Tibial nerve (tissue), 4 donors: ENCODE data around the gene AKAP8L. TPM values are rescaled to one million over a fixed set of nuclear protein-coding genes. Genes with fewer than 3 reads are reported as not detected.

Experiments
- DNase-seq, 2 donors: peaks; one replicate each; pipeline ENCODE4 v3.0.0-alpha.2; 2019; ENCODE audit warnings: low spot score in 2 of 2
- H3K27ac ChIP-seq, 4 donors: fragments of 200-600 bp; sonication (generic) in 3 of 4; one replicate each; pipeline ENCODE4 v1.5.1; 2017 to 2019; ENCODE audit warnings: mild to moderate bottlenecking in 1 of 4
- H3K27me3 ChIP-seq, 2 donors: fragments of 200-600 bp; sonication (generic) in 1 of 2; one replicate each; pipeline versions ENCODE4 v1.5.1 to v1.6.0; 2017 to 2019
- H3K36me3 ChIP-seq, 3 donors: fragments of 200-600 bp; sonication (generic); one replicate each; pipeline ENCODE4 v1.5.1; 2018 to 2019
- H3K4me1 ChIP-seq, 4 donors: fragments of 200-600 bp; sonication (generic) in 3 of 4; one replicate each; pipeline ENCODE4 v1.5.1; 2017 to 2019
- H3K4me3 ChIP-seq, 4 donors: fragments of 200-600 bp; sonication (generic) in 3 of 4; one replicate each; pipeline ENCODE4 v1.5.1; 2017 to 2019; ENCODE audit warnings: mild to moderate bottlenecking in 1 of 4, moderate library complexity in 1 of 4
- H3K9me3 ChIP-seq, 4 donors: fragments of 200-600 bp; sonication (generic) in 3 of 4; one replicate each; pipeline ENCODE4 v1.5.1; 2017 to 2019
- CTCF ChIP-seq, 5 experiments: fragments of 200-600 bp in 3 of 5; fragments of 450-650 bp in 2 of 5; sonication (generic) in 3 of 5; IDR thresholded peaks; one replicate each; pipeline ENCODE4 v1.5.1; 2016 to 2019; ENCODE audit warnings: antibody characterized with exemption in 5 of 5, mild to moderate bottlenecking in 3 of 5, moderate library complexity in 2 of 5
- EP300 ChIP-seq, 2 donors: sonication (generic); formaldehyde crosslinking; IDR thresholded peaks; one replicate each; pipeline ENCODE4 v1.6.1; 2017; ENCODE audit warnings: antibody characterized with exemption in 2 of 2, mild to moderate bottlenecking in 1 of 2
- POLR2A ChIP-seq, 2 donors: fragments of 450-650 bp; IDR thresholded peaks; one replicate each; pipeline ENCODE4 v1.6.1; 2017; ENCODE audit warnings: antibody characterized with exemption in 2 of 2, mild to moderate bottlenecking in 2 of 2, moderate library complexity in 2 of 2
- WGBS, 2 donors: methylation state at CpG; one replicate each; pipeline ENCODE4 v1.1.5; 2018; 5-methylcytosine and 5-hydroxymethylcytosine counted together
- total RNA-seq, 4 donors: library from RNA; depleted of rRNA; stranded (reverse); fragments of >200 nt; gene quantifications; one replicate each; pipeline ENCODE4 v1.1.0, GENCODE V29; 2016

The AKAP8L gene
- total RNA-seq, 4 donors from 2014 or later: 170 to 248 (median 183) TPM

DNA sequence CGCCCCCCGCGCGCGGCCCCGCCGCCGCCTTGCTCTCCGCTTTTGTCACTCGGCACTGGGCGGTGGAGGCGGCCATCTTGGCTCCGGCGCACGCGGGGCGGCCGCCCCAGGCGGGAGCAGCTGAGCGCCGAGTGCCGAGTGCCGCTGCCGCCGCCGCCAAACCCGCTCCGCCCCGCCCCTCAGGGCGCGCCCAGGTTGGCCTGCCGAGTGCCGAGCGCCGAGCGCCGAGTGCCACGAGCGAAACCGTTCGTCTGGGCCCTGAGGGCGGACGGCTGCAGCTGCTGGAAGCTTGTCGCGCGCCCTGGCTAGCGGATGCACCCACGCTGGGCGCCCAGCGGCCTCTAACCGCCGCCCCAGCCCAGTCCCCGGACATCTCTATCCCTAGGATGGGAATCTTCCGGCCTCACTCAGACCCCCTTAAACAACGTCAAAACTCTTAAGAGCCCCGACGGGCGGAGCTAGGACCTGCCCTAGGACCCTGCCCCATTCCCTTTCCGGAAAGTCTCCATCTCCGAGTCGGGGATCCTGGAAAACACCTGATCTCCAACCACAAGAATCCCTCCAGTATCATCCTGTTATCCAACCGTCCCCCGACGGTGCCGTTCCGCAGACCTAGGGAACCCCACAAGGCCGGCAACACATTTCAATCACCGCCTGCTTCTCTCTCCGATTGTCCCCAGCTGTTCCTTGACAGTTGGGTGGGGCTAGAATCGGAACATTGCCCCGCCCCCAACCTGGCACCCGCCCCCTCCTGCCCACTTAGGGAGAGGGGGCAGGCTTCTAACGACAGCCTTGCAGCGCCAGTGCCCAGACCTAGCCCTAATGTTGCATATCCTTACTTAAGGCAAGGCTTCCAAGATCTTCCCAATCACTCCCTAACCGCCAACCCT is 14.1 kb upstream of the AKAP8L start:
- peak overlapping the region; percentile 50 to 96 (median 83) for H3K4me3 ChIP-seq
- H3K27ac ChIP-seq: peak overlapping the region; percentile 28 to 89 (median 86)
- TF ChIP-seq EP300 (IDR thresholded peaks at IDR 0.05) (peak in 1 of 2 donors; percentile 51), CTCF (IDR thresholded peaks at IDR 0.05) (peak in 2 of 5 experiments; percentile 22 to 33), POLR2A (IDR thresholded peaks at IDR 0.05) (peak in 1 of 2 donors; percentile 37)
- 2% methylated on average over 20 to 70 of the region's 75 CpGs for WGBS, 2 donors
- H3K36me3 ChIP-seq: peaks cover 0 to 38% (median 4%) of the 10 kb centered on the region in 3 donors
- peaks cover 0 to 45% (median 20%) of the 10 kb centered on the region in 4 donors for H3K4me1 ChIP-seq
- no peaks in the 10 kb centered on the region for H3K27me3 ChIP-seq
- peak; percentile 76 to 78 for DNase-seq
- H3K9me3 ChIP-seq: no peaks in the 10 kb centered on the region

GRCh38 chr19:15432018-15432494 is 13.3 kb upstream of the AKAP8L start:
- H3K4me3 ChIP-seq: peak overlapping the region; percentile 73 to 96 (median 76)
- peak overlapping the region; percentile 54 to 86 (median 78) for H3K27ac ChIP-seq
- no peaks in the 10 kb centered on the region for H3K27me3 ChIP-seq
- H3K36me3 ChIP-seq: peaks cover 0 to 38% (median 9%) of the 10 kb centered on the region in 3 donors
- TF ChIP-seq CTCF (IDR thresholded peaks at IDR 0.05) (no peak), EP300 (IDR thresholded peaks at IDR 0.05) (no peak), POLR2A (IDR thresholded peaks at IDR 0.05) (no peak)
- WGBS, 2 donors: 0% methylated on average over 21 to 23 of the region's 44 CpGs
- DNase-seq: no peak
- H3K4me1 ChIP-seq: peaks cover 0 to 45% (median 20%) of the 10 kb centered on the region in 4 donors
- H3K9me3 ChIP-seq: no peaks in the 10 kb centered on the region

- no peaks in the 10 kb centered on the region for H3K9me3 ChIP-seq
- H3K27ac ChIP-seq: peak overlapping the region in 3 of 4 donors; percentile 77 to 86 (median 78)
- no peak for DNase-seq
- H3K36me3 ChIP-seq: peaks cover 0 to 38% (median 15%) of the 10 kb centered on the region in 3 donors
- 11 to 23% methylated on average over 7 of the region's 7 CpGs for WGBS, 2 donors
- H3K4me3 ChIP-seq: peak overlapping the region; percentile 73 to 96 (median 76)
- H3K4me1 ChIP-seq: peaks cover 0 to 45% (median 20%) of the 10 kb centered on the region in 4 donors
- no peak for TF ChIP-seq EP300 (IDR thresholded peaks at IDR 0.05)
- no peak for TF ChIP-seq POLR2A (IDR thresholded peaks at IDR 0.05)
- TF ChIP-seq CTCF (IDR thresholded peaks at IDR 0.05): no peak
- no peaks in the 10 kb centered on the region for H3K27me3 ChIP-seq
Measured at GRCh38 chr19:15431396-15432017, 12.7 kb upstream of the AKAP8L start.

- 82 to 89% methylated on average over 9 of the region's 10 CpGs for WGBS, 2 donors
- Histone ChIP-seq H3K27ac (no peak overlapping the region), H3K9me3 (no peaks in the 10 kb centered on the region), H3K27me3 (no peaks in the 10 kb centered on the region), H3K4me3 (peak overlapping the region in 1 of 4 donors; percentile 96), H3K4me1 (peaks cover 0 to 45% (median 20%) of the 10 kb centered on the region in 4 donors), H3K36me3 (peaks cover 0 to 45% (median 16%) of the 10 kb centered on the region in 3 donors)
- no peak for DNase-seq
- TF ChIP-seq CTCF (IDR thresholded peaks at IDR 0.05) (no peak), EP300 (IDR thresholded peaks at IDR 0.05) (no peak), POLR2A (IDR thresholded peaks at IDR 0.05) (no peak)
Measured at GRCh38 chr19:15430526-15431120, 11.8 kb upstream of the AKAP8L start.
